HG02973 (cell line): ENCODE results near the gene STK11.

Experiments
- ATAC-seq: cut with Tn5 transposase; IDR thresholded peaks from one replicate; pipeline ENCODE4 v1.9.1; 2021; ENCODE audit warnings: moderate library complexity; ENCODE audit not compliant: unreplicated experiment

The STK11 gene

DNA sequence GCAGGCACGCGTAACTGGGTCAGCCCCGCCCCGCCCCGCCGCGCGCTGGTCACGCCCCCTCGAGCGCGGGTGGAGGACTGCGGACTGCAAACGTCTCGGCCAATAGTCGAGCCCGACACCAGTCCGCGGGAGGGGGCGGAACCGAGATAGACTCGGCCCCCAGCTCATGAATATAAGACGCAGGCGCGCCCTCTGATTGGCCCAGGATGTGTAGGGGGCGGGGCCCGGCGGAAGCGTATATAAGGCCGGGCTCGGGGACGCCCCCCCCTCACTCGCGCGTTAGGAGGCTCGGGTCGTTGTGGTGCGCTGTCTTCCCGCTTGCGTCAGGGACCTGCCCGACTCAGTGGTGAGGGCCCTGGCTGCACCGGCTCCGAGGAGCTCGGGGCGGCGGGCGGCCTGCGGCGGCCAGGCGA, 63.5 kb downstream of the STK11 start, which contains the start of gene CIRBP:
Gene CIRBP (plus strand): TSS at position 268 of the 413 bp plus-strand sequence. CDS start 1,602 bp downstream, outside the sequence.
- ATAC-seq = peak; percentile 44

DNA sequence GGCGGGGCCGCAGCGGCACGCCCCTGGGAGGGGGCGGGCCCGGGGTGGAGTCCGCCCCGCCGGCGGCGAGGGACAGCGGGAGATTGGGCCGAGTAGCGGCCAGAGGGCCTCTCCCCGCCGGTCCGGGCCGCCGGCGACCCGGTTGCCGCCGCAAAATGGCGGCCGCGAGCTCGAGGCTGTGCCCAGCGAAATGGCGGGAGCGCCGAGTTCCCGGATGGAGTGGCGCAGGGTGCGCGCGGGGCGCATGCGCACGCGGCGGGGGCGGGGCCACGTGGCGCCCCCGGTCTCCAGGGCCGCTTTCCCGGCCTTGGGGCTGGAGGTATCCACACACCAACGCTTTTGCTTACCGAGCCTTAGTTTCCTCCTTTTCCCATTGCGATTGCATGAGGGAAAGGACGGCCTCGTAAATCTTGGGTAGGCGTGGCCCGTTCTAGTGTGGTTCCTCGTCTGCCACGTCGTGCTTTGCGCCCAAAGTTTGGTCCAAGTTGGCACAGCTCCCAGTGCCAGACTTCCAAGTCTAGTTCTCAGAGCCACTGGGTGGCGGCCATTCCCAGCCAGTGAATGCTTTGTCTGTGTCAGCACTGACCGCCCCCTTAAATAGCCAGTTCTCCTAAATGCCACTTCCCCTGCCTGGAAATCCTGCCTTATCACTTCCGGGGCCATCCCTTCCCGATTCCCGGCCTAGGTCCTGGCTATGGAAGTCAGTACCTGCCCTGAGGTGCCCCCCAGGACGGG, 64.1 kb downstream of the STK11 start:
- ATAC-seq = peak; percentile 19

GRCh38 chr19:1270213-1270853, 64.8 kb downstream of the STK11 start:
- ATAC-seq = no peak

- ATAC-seq = no peak
These were observed 65.4 kb downstream of the STK11 start for GRCh38 chr19:1270854-1271527.

DNA sequence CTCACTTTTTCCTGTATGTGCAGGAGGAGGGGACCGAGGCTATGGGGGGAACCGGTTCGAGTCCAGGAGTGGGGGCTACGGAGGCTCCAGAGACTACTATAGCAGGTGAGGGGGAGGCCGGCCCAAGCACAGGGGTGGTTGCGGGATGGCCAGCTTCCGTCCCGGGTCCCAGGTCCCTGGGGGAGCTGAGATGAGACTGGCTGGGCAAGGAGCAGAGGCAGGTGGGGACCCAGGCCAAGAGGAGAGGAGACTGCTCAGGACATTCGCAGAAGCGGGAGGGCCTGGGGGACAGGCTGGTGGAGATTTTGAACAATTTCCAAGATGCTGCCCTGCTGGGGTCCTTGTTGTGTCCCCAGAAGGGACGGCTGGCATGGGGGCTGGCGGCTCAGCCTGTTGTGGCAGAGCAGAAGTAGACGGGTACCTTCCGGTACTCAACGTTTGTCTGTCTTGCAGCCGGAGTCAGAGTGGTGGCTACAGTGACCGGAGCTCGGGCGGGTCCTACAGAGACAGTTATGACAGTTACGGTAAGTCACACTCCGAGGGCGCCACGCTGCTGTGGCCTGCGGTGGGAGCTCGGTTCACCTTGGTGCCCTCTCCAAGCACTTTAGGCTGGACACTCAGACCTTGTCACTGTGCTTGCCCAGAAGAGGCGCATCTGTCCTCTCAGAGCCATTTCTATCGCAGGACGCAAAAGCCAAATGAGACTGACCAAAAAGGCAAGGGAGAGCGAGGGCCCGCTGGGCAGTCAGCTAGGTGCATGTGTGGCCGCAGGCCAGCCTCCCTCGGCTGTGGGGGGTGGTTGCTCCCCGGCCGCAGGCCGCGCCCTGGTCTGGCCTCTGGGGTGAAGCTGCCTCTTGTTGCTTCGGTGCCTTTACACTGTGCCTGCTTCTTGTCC, 66.2 kb downstream of the STK11 start:
- ATAC-seq = no peak

GRCh38 chr19:1272423-1273262, 67.1 kb downstream of the STK11 start:
- no peak for ATAC-seq

DNA sequence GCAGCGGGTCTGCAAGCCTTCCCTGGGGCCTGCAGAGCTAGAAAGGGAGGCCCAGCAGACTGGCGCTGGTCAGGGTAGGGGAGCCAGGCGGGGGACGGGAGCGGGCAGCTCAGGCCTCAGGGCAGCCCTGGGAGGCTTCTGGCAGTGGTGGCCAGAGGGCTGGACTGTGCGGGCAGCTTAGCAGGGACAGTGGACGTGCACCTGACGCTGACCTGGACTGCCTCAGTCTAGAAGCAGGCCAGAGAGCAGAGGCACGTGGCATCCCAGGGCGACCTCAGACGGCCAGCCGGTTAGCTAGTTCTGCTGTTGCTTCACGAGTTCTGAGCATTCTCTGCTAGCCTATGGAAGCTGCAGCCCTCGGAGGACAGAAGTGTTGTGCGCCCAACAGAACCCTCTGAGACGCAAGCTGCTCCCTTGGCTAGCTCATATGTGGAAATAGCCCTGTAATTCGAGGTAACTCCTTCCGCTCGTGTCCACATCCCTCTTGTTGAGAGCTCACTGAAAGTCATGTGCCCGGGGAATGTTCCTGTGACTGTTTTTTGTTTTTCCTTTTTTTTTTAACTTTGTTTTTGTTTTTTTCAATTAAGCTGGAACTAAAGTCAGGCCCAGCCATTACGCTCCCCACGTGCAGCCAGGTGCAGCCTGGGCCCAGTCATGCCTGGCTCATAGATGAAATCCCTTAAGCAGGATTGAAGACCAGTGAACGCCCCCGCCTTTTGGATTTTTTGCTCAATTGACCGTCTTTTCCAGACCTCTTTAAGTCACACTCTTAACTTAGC, 67.9 kb downstream of the STK11 start:
- ATAC-seq = no peak

DNA sequence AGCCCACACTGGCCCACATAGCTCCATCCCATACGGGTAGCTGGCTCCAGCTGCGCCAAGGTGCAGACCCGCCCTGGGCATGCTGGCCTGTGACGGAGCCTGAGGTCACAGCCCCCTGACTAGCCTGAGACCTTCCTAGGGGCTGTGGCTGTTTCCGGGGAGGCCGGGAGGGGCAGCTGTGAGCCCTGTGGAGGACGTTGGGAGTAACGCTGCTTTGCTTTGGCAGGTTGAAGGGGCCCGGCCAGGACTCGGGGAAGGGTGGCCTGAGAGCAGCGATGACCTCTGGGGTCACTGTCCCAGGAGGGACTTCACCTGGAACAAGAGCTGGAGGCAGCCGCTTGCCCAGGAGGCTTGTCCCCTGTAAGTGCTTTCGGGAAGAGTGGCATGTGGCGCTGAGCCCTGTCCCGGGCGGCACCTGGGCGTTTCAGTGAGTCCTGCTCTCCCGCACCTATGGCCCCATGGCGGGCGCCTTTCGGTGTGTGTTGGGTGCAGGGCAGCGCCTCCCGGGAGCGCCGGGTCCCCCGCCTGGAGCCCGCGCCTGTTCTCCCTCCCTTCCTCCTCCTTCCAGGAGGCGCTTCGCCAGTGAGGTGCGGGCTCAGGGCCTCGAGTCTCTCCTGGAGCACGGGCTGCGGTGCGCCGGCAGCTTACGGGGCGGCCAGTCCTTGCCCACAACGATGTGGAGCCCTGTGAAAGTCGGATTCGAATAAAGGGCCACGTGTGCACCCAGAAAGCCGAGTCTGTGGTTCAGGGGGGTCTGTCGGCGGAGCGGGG, 68.7 kb downstream of the STK11 start:
- ATAC-seq = no peak

- ATAC-seq = no peak
These were observed 69.3 kb downstream of the STK11 start for GRCh38 chr19:1274852-1275259.

DNA sequence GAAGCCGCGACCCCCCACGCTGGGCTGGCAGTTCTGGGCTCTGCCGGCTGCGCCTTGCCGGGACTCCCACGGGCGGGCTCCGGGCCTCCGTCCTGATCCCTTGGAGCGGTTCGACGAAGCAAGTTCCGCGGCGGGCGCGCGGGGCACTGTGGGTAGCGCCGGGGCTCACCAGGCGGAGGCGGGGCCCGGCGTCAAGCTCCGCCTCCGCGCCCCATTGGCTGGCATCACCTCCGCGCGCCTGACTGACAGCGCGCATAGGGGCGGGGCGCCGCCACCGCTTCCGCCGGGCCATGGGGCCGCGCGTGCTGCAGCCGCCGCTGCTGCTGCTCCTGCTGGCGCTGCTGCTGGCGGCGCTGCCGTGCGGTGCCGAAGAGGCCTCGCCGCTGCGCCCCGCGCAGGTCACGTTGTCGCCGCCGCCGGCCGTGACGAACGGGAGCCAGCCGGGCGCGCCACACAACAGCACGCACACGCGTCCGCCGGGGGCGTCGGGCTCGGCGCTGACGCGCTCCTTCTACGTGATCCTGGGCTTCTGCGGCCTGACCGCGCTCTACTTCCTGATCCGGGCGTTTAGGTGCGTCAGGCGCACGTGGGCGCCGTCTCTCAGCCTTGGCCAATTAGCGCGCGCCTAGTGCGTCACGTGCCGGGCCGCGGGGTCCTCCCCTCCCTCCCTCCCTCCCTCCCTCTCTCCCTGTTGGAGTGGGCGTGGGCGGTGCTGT, 69.8 kb downstream of the STK11 start, which contains the start of gene FAM174C:
Gene FAM174C (plus strand): TSS at position 271 of the 716 bp plus-strand sequence. CDS start 20 bp downstream, at position 291.
- peak; percentile 54 for ATAC-seq

DNA sequence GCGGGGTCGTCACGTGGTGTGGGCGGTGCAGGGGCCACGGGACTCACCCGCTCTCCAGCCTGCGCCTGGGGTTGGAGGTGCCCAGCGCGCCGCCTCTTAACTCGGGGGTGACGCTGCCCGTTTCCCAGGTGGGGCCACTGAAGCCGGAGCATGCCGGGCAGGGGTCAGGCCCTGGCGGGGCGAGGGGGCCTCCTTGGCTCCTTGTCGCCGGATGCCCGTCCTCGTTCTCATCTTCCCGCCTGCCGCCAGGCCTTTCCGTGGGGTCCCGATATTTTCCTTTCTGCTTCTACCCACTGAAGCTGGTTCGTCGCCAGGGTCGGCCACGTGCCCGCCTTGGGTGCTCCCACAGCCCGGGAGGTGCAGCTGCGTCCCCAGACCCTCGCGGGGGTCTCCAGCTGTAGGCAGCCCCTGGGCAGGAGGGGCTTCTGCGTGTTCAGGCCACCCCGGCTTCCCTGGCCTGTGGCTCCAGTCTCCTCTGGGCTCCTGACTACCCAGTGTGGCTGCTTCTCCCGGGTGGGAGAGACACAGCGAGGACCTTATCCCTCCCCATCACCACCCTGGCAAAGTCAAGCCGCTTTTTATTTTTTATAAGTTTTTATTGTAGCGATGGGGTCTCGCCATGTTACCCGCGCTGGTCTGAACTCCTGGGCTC, 70.5 kb downstream of the STK11 start:
- no peak for ATAC-seq

DNA sequence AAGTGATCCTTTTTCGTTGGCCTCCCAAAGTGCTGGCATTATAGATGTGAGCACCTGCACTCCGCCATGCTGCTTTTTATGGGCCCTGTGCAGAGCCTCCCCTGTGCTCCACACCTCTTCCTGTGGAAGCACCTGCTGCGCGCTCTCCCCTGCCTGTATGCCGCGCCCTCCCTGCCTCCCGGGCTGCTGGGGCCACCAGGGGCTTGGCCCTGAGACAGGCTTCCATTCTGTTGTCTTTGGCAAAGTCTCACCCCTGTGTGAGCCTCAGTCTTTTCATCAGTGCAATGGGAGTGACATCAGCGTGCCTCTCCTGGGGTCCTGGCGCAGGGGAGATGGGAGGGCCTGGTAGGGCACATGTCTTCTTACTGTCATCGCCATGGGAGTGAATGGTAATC, 71.0 kb downstream of the STK11 start:
- ATAC-seq = no peak

GRCh38 chr19:1277061-1277460, 71.5 kb downstream of the STK11 start:
- ATAC-seq = no peak
